ENCODE measurements around the gene TENM3.

Gene TENM3

DNA sequence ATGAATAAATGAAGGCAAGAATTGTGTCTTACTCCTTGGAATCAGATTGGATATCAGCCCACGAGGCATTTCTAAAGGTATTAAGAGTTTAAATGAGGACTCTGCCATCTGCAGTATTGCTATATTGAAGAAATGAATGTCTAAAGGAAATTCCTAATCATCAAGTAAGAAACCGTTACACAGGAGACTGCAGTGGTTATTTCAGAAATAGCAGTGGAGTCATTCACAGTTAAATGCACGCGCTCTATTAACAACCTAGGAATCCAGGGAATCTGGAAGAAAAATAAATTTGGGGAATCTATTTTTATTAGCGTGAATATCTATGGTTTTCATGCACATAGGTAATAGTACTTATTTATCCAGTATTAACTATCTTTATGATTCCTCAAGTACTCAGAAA, 334.2 kb downstream of the TENM3 start:
- no peaks in the 10 kb centered on the region for H4K20me1 ChIP-seq (ENCODE audit: control insufficient read depth, insufficient read depth, low read depth, low read length)
- H3K27ac ChIP-seq (ENCODE audit: low read depth, low read length) = no peak overlapping the region
- no peaks in the 10 kb centered on the region for H3K9me3 ChIP-seq (ENCODE audit: control insufficient read depth, insufficient read depth, low read length)
- no peaks in the 10 kb centered on the region for H3K9me2 ChIP-seq (replicated peaks; ENCODE audit: control insufficient read depth, low read length)
- no peaks in the 10 kb centered on the region for H3F3A ChIP-seq (ENCODE audit: control insufficient read depth, insufficient read depth)
- H3K4me1 ChIP-seq (ENCODE audit: control insufficient read depth, low read length) = no peaks in the 10 kb centered on the region
- no peaks in the 10 kb centered on the region for H3K36me3 ChIP-seq (ENCODE audit: control insufficient read depth, low read length)
- H3K4me3 ChIP-seq (ENCODE audit: low read length) = no peak overlapping the region
- no peaks in the 10 kb centered on the region for H3K27me3 ChIP-seq (ENCODE audit: control insufficient read depth, low read length)
- no peaks in the 10 kb centered on the region for H3K79me2 ChIP-seq (ENCODE audit: control insufficient read depth, low read length)
- no peak overlapping the region for H3K4me2 ChIP-seq (ENCODE audit: low read length)
- TF ChIP-seq EZH2phosphoT487 (IDR thresholded peaks at IDR 0.05; ENCODE audit: borderline replicate concordance, low read length) = no peak

DNA sequence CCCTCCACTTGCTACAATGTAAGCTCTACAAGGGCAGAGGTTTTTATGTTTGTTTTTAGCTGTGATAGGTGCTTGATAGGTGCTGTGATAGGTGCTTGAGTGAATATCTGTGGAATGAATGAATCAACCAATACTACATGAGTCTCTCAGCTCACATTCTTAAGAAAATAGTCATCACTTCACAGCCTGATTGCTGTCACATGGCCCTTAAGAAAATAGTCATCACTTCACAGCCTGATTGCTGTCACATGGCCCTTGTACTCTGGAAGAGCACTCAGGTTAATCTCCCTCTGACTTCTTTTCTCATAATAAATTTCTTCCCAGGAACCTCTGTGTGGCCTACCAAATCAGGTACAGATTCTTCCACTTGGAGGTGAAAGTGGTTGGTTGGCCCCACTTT, 335.2 kb downstream of the TENM3 start:
- no peaks in the 10 kb centered on the region for H3K4me1 ChIP-seq (ENCODE audit: control insufficient read depth, low read length)
- no peaks in the 10 kb centered on the region for H3K27me3 ChIP-seq (ENCODE audit: control insufficient read depth, low read length)
- H3K79me2 ChIP-seq (ENCODE audit: control insufficient read depth, low read length) = no peaks in the 10 kb centered on the region
- H3K4me2 ChIP-seq (ENCODE audit: low read length) = no peak overlapping the region
- no peaks in the 10 kb centered on the region for H3K9me3 ChIP-seq (ENCODE audit: control insufficient read depth, insufficient read depth, low read length)
- no peak overlapping the region for H3K27ac ChIP-seq (ENCODE audit: low read depth, low read length)
- no peak for TF ChIP-seq EZH2phosphoT487 (IDR thresholded peaks at IDR 0.05; ENCODE audit: borderline replicate concordance, low read length)
- TF ChIP-seq, protein P1, sequence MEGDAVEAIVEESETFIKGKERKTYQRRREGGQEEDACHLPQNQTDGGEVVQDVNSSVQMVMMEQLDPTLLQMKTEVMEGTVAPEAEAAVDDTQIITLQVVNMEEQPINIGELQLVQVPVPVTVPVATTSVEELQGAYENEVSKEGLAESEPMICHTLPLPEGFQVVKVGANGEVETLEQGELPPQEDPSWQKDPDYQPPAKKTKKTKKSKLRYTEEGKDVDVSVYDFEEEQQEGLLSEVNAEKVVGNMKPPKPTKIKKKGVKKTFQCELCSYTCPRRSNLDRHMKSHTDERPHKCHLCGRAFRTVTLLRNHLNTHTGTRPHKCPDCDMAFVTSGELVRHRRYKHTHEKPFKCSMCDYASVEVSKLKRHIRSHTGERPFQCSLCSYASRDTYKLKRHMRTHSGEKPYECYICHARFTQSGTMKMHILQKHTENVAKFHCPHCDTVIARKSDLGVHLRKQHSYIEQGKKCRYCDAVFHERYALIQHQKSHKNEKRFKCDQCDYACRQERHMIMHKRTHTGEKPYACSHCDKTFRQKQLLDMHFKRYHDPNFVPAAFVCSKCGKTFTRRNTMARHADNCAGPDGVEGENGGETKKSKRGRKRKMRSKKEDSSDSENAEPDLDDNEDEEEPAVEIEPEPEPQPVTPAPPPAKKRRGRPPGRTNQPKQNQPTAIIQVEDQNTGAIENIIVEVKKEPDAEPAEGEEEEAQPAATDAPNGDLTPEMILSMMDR (IDR thresholded peaks at IDR 0.05; ENCODE audit: low read depth, low read length, poor library complexity, severe bottlenecking) = no peak
- H3K36me3 ChIP-seq (ENCODE audit: control insufficient read depth, low read length) = no peaks in the 10 kb centered on the region
- H3K9me2 ChIP-seq (replicated peaks; ENCODE audit: control insufficient read depth, low read length) = no peaks in the 10 kb centered on the region
- no peaks in the 10 kb centered on the region for H3F3A ChIP-seq (ENCODE audit: control insufficient read depth, insufficient read depth)
- no peak overlapping the region for H3K4me3 ChIP-seq (ENCODE audit: low read length)
- no peaks in the 10 kb centered on the region for H4K20me1 ChIP-seq (ENCODE audit: control insufficient read depth, insufficient read depth, low read depth, low read length)

GRCh38 chr4:182582245-182582644, 339.0 kb downstream of the TENM3 start:
- no peak overlapping the region for H3K4me3 ChIP-seq (ENCODE audit: low read length)
- no peaks in the 10 kb centered on the region for H3K79me2 ChIP-seq (ENCODE audit: control insufficient read depth, low read length)
- no peaks in the 10 kb centered on the region for H3K9me3 ChIP-seq (ENCODE audit: control insufficient read depth, insufficient read depth, low read length)
- H3K36me3 ChIP-seq (ENCODE audit: control insufficient read depth, low read length) = no peaks in the 10 kb centered on the region
- no peak overlapping the region for H3K27ac ChIP-seq (ENCODE audit: low read depth, low read length)
- TF ChIP-seq, protein P1 (IDR thresholded peaks at IDR 0.05; ENCODE audit: low read depth, low read length, poor library complexity, severe bottlenecking) = no peak
- TF ChIP-seq EZH2phosphoT487 (IDR thresholded peaks at IDR 0.05; ENCODE audit: borderline replicate concordance, low read length) = no peak
- H3K9me2 ChIP-seq (replicated peaks; ENCODE audit: control insufficient read depth, low read length) = no peaks in the 10 kb centered on the region
- H3K4me2 ChIP-seq (ENCODE audit: low read length) = no peak overlapping the region
- H3K4me1 ChIP-seq (ENCODE audit: control insufficient read depth, low read length) = no peaks in the 10 kb centered on the region
- no peaks in the 10 kb centered on the region for H3K27me3 ChIP-seq (ENCODE audit: control insufficient read depth, low read length)
- H4K20me1 ChIP-seq (ENCODE audit: control insufficient read depth, insufficient read depth, low read depth, low read length) = no peaks in the 10 kb centered on the region
- H3F3A ChIP-seq (ENCODE audit: control insufficient read depth, insufficient read depth) = no peaks in the 10 kb centered on the region

- no peak overlapping the region for H3K27ac ChIP-seq (ENCODE audit: low read depth, low read length)
- no peaks in the 10 kb centered on the region for H3K36me3 ChIP-seq (ENCODE audit: control insufficient read depth, low read length)
- TF ChIP-seq, protein P1 (IDR thresholded peaks at IDR 0.05; ENCODE audit: low read depth, low read length, poor library complexity, severe bottlenecking) = no peak
- no peak for TF ChIP-seq EZH2phosphoT487 (IDR thresholded peaks at IDR 0.05; ENCODE audit: borderline replicate concordance, low read length)
- H3K4me1 ChIP-seq (ENCODE audit: control insufficient read depth, low read length) = no peaks in the 10 kb centered on the region
- H4K20me1 ChIP-seq (ENCODE audit: control insufficient read depth, insufficient read depth, low read depth, low read length) = no peaks in the 10 kb centered on the region
- H3K79me2 ChIP-seq (ENCODE audit: control insufficient read depth, low read length) = no peaks in the 10 kb centered on the region
- no peak overlapping the region for H3K4me3 ChIP-seq (ENCODE audit: low read length)
- H3K9me2 ChIP-seq (replicated peaks; ENCODE audit: control insufficient read depth, low read length) = no peaks in the 10 kb centered on the region
- no peak overlapping the region for H3K4me2 ChIP-seq (ENCODE audit: low read length)
- H3K27me3 ChIP-seq (ENCODE audit: control insufficient read depth, low read length) = no peaks in the 10 kb centered on the region
- no peaks in the 10 kb centered on the region for H3K9me3 ChIP-seq (ENCODE audit: control insufficient read depth, insufficient read depth, low read length)
- H3F3A ChIP-seq (ENCODE audit: control insufficient read depth, insufficient read depth) = no peaks in the 10 kb centered on the region
These were observed 340.7 kb downstream of the TENM3 start for GRCh38 chr4:182583703-182584415.
